Measurements from ENCODE around the gene ABCA7. TPM values are rescaled to one million over a fixed set of nuclear protein-coding genes. Genes with fewer than 3 reads are reported as not detected.

Gene ABCA7, protein sequence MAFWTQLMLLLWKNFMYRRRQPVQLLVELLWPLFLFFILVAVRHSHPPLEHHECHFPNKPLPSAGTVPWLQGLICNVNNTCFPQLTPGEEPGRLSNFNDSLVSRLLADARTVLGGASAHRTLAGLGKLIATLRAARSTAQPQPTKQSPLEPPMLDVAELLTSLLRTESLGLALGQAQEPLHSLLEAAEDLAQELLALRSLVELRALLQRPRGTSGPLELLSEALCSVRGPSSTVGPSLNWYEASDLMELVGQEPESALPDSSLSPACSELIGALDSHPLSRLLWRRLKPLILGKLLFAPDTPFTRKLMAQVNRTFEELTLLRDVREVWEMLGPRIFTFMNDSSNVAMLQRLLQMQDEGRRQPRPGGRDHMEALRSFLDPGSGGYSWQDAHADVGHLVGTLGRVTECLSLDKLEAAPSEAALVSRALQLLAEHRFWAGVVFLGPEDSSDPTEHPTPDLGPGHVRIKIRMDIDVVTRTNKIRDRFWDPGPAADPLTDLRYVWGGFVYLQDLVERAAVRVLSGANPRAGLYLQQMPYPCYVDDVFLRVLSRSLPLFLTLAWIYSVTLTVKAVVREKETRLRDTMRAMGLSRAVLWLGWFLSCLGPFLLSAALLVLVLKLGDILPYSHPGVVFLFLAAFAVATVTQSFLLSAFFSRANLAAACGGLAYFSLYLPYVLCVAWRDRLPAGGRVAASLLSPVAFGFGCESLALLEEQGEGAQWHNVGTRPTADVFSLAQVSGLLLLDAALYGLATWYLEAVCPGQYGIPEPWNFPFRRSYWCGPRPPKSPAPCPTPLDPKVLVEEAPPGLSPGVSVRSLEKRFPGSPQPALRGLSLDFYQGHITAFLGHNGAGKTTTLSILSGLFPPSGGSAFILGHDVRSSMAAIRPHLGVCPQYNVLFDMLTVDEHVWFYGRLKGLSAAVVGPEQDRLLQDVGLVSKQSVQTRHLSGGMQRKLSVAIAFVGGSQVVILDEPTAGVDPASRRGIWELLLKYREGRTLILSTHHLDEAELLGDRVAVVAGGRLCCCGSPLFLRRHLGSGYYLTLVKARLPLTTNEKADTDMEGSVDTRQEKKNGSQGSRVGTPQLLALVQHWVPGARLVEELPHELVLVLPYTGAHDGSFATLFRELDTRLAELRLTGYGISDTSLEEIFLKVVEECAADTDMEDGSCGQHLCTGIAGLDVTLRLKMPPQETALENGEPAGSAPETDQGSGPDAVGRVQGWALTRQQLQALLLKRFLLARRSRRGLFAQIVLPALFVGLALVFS (N-terminal part only)
- 10 to 100 TPM in 3 of 4 donors, 1 to 10 TPM in 1; 6.0 to 20.0 (median 15.0) TPM for total RNA-seq

DNA sequence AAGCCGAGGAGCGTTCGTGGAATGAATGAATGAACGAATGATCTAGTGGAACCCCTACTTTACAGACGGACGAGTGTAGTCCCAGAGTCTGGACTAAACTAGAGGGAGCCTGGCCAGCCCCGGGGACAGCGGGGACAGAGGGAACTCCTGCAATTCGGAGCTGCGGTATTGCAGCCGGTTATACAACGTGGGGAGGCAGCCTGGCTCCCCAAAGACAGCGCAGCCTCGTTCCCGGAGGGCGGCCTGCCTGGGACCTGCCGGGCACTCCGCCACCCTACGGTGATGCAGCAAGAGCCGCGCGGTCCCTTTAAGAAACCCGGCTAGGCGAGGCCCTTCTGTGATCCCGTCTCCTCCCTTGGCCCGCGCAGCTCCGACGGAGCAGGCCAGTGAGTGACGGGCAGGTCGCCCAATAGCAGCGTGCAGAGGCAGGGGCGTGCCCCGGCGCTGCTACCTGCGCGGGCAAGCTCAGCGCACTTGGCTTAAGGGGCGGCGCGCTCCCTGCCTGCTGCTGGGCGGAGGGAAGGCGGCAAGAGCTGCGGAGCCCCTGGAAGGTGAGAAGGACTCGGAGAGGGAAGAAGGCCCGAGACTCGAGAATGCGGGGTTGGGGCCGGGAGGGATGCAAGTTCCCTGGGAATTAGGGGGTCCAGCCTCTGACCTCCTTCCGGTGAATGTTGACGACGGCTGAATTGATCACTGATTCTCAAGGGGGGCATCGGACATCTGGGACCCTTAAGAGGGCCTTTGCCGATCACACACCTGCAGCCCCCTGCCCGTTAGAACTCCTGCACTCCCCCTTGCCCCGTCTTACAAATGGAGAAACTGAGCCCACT is at the start of gene ABCA7:
Gene ABCA7, plus strand, starts transcription at position 462 of the 830 bp plus-strand sequence. CDS start 1,255 bp downstream, outside the sequence.
- intact Hi-C loops (cut with DNase I; ENCODE audit: low total_unique reads) = loop anchor here (2.0 kb wide), 1 partner anchor 63 kb away; the partner anchor contains the start of gene GPX4
- in situ Hi-C loops (cut with MboI; ENCODE audit: low sequenced_read_pairs in 4 of 4) = no loop called here
- peak; percentile 98 to 99 for DNase-seq
- H3K4me3 ChIP-seq = peak within 1 kb of the TSS; percentile 53 to 68 (median 58)
- no peaks in the 10 kb centered on the region for H3K27me3 ChIP-seq
- TF ChIP-seq POLR2A (IDR thresholded peaks at IDR 0.05) = peak; percentile 94 to 96
- TF ChIP-seq, protein P1, sequence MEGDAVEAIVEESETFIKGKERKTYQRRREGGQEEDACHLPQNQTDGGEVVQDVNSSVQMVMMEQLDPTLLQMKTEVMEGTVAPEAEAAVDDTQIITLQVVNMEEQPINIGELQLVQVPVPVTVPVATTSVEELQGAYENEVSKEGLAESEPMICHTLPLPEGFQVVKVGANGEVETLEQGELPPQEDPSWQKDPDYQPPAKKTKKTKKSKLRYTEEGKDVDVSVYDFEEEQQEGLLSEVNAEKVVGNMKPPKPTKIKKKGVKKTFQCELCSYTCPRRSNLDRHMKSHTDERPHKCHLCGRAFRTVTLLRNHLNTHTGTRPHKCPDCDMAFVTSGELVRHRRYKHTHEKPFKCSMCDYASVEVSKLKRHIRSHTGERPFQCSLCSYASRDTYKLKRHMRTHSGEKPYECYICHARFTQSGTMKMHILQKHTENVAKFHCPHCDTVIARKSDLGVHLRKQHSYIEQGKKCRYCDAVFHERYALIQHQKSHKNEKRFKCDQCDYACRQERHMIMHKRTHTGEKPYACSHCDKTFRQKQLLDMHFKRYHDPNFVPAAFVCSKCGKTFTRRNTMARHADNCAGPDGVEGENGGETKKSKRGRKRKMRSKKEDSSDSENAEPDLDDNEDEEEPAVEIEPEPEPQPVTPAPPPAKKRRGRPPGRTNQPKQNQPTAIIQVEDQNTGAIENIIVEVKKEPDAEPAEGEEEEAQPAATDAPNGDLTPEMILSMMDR (IDR thresholded peaks at IDR 0.05 in 4 of 5, conservative IDR thresholded peaks at IDR 0.05 in 1 of 5) = no peak
- H3K4me1 ChIP-seq = peaks cover 25 to 29% of the 10 kb centered on the region in 2 donors
- H3K27ac ChIP-seq = peak within 1 kb of the TSS; percentile 79 to 87 (median 82)
- no peaks in the 10 kb centered on the region for H3K9me3 ChIP-seq
- H3K36me3 ChIP-seq = no peaks in the 10 kb centered on the region
- peak; percentile 78 to 79 for ATAC-seq

DNA sequence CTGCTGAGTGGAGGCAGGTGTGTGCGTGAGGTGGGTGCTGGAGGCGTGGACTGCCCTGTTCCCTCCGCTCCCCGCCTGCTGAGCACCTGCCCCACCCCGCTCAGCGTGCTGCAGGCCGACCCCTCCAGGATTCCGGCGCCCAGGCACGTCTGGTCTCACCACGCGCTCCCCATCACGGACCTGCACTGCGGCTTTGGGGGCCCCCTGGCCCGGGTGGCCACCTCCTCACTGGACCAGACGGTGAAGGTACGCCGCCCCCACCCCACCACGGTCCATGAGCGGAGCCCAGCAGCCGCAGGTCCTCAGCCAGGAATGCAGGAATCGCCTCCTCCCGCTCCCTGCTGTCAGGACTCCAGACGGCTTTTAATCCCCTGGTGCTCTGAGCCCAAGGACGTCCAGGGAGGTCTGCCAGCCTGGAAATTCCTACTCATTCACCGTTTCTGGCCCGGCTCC is 49.8 kb upstream of the ABCA7 start:
- intact Hi-C loops (cut with DNase I; ENCODE audit: low total_unique reads) (no loop called here), in situ Hi-C loops (cut with MboI; ENCODE audit: low sequenced_read_pairs in 4 of 4) (loop anchor here in 1 of 4 donors (25.0 kb wide), 1 partner anchor 128 kb away; the partner anchor contains the start of genes CFD and ELANE)
- H3K9me3 ChIP-seq = no peaks in the 10 kb centered on the region
- ATAC-seq (no peak), DNase-seq (no peak)
- H3K4me3 ChIP-seq = no peak overlapping the region
- peaks cover 0 to 38% of the 10 kb centered on the region in 2 donors for H3K36me3 ChIP-seq
- H3K27ac ChIP-seq = no peak overlapping the region
- TF ChIP-seq, protein P1 (IDR thresholded peaks at IDR 0.05 in 4 of 5, conservative IDR thresholded peaks at IDR 0.05 in 1 of 5) = no peak
- no peak for TF ChIP-seq POLR2A (IDR thresholded peaks at IDR 0.05)
- H3K4me1 ChIP-seq = peaks cover under 1 to 1% of the 10 kb centered on the region in 2 donors
- no peaks in the 10 kb centered on the region for H3K27me3 ChIP-seq

DNA sequence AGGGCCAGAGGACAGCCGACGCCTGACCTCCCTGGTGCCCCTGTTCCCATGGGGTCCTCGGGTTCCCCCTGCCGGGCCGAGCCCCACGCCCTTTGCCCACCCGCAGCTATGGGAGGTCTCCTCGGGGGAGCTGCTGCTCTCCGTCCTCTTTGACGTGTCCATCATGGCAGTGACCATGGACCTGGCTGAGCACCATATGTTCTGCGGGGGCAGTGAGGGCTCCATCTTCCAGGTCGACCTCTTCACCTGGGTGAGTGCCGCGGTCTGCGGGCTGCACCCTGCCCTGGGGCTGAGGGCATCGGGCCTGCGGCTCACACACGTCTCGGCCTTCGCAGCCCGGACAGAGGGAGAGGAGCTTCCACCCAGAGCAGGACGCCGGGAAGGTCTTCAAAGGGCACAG is 49.2 kb upstream of the ABCA7 start:
- TF ChIP-seq, protein P1 (IDR thresholded peaks at IDR 0.05 in 4 of 5, conservative IDR thresholded peaks at IDR 0.05 in 1 of 5) = no peak
- TF ChIP-seq POLR2A (IDR thresholded peaks at IDR 0.05) = no peak
- ATAC-seq (no peak), DNase-seq (no peak)
- intact Hi-C loops (cut with DNase I; ENCODE audit: low total_unique reads) (no loop called here), in situ Hi-C loops (cut with MboI; ENCODE audit: low sequenced_read_pairs in 4 of 4) (loop anchor here in 1 of 4 donors (25.0 kb wide), 1 partner anchor 128 kb away; the partner anchor contains the start of genes CFD and ELANE)
- H3K27me3 ChIP-seq = peaks cover under 1 to 2% (median 2%) of the 10 kb centered on the region in 3 donors
- no peaks in the 10 kb centered on the region for H3K4me1 ChIP-seq
- no peak overlapping the region for H3K27ac ChIP-seq
- H3K36me3 ChIP-seq = peaks cover 0 to 36% of the 10 kb centered on the region in 2 donors
- H3K9me3 ChIP-seq = no peaks in the 10 kb centered on the region
- H3K4me3 ChIP-seq = no peak overlapping the region
